22Rv1 (cell line): ENCODE data around the gene RPGR.

Source experiments
- H3K27ac ChIP-seq: fragments of 450-650 bp; 2 replicates; pipeline ENCODE4 v1.5.1; 2017
- CTCF ChIP-seq: fragments of 450-650 bp; IDR thresholded peaks from 2 replicates; pipeline ENCODE4 v1.5.1; 2017; ENCODE audit warnings: mild to moderate bottlenecking
- ZFX ChIP-seq: fragments of 450-650 bp; IDR thresholded peaks from 2 replicates; pipeline ENCODE4 v1.6.1; 2017; ENCODE audit warnings: antibody characterized with exemption, borderline replicate concordance

Gene RPGR

GRCh38 chrX:38327007-38327774 lies at the start of gene RPGR:
TSS of gene RPGR (minus strand) at chrX:38327509. CDS start at chrX:38327367, 142 bp downstream.
- H3K27ac ChIP-seq = peak within 1 kb of the TSS; percentile 67
- peak; percentile 82 for TF ChIP-seq CTCF
- TF ChIP-seq ZFX = no peak

- H3K27ac ChIP-seq = no peak overlapping the region
- TF ChIP-seq ZFX (no peak), CTCF (no peak)
Observed at GRCh38 chrX:38376747-38377146, 49.4 kb upstream of the RPGR start.

GRCh38 chrX:38375891-38376290 lies 48.6 kb upstream of the RPGR start:
- TF ChIP-seq ZFX (no peak), CTCF (peak; percentile 45)
- no peak overlapping the region for H3K27ac ChIP-seq

- TF ChIP-seq CTCF = no peak
- no peak for TF ChIP-seq ZFX
- H3K27ac ChIP-seq = no peak overlapping the region
Observed at GRCh38 chrX:38374431-38374830, 47.1 kb upstream of the RPGR start.

- H3K27ac ChIP-seq = no peak overlapping the region
- TF ChIP-seq ZFX (no peak), CTCF (no peak)
Observed at GRCh38 chrX:38371641-38372040, 44.3 kb upstream of the RPGR start.

- no peak overlapping the region for H3K27ac ChIP-seq
- TF ChIP-seq ZFX = no peak
- TF ChIP-seq CTCF = no peak
Observed at GRCh38 chrX:38368774-38369173, 41.5 kb upstream of the RPGR start.

GRCh38 chrX:38365954-38366353 lies 38.6 kb upstream of the RPGR start:
- no peak overlapping the region for H3K27ac ChIP-seq
- TF ChIP-seq CTCF (no peak), ZFX (no peak)
